Hippocampal formation (tissue), 2 donors: ENCODE data around the gene ABCG2.

Experiments used
- DNase-seq, 2 donors: peaks; one replicate each; lab custom pipeline; 2025; lab: John Stamatoyannopoulos, UW

ABCG2 gene

DNA sequence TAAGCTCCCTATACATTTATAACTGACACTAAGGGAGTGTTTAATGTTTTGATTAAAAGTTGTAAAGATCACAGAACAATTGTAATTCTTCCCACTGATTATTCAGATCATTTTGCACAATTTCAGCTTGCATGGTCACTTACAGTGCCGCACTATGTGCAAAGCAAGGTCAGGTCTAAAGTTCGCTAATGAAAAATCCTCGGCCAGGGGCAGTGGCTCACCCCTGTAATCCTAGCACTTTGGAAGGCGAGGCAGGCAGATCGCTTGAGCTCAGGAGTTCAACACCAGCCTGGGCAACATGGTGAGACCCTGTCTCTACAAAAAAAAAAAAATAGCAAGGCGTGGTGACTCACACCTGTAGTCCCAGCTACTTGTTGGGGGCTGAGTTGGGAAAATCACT, 94.0 kb downstream of the ABCG2 start:
- no peak for DNase-seq

DNA sequence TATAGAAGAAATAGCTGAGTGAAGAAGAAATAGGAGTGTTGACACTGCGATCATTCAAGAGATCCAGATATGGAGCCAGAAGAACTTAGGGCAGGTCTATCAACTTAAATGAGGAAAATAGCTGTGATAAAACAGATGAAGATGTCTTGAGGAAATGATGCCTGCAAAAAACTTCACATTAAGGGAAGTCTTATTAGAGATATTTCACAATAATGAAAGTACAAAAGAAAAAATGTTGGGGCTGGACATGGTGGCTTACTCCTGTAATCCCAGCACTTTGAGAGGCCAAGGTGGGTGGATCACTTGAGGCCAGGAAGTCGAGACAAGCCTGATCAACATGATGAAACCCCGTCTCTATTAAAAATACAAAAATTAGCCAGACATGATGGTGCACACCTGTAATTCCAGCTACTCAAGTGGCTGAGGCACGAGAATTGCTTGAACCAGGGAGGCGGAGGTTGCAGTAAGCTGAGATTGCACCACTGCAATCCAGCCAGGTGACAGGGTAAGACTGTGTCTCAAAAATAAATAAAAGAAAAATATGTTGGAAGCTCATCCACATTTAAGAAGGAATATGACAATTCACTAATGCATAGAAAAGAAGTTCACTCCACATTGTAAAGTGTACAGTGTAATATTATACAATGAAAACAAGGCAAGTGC, 94.7 kb downstream of the ABCG2 start:
- DNase-seq: no peak

DNA sequence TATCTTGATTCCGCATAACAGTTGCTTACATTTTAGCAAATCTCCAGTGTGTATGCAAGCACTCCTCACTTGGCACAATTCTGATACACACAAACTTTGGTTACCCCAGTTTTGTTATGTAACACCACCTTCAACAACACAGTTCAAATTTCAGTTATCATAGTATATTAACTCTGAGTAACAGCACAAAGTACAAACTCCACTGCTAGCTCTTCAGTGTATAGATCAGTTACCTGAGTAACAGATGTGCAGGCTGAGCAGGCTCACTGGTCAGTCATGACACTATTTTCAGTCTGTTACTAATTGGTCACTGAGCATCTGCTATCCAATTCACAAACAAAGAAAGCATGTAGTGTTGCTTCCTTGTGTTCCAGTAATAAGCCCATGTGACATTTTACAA, 95.6 kb downstream of the ABCG2 start:
- no peak for DNase-seq

DNA sequence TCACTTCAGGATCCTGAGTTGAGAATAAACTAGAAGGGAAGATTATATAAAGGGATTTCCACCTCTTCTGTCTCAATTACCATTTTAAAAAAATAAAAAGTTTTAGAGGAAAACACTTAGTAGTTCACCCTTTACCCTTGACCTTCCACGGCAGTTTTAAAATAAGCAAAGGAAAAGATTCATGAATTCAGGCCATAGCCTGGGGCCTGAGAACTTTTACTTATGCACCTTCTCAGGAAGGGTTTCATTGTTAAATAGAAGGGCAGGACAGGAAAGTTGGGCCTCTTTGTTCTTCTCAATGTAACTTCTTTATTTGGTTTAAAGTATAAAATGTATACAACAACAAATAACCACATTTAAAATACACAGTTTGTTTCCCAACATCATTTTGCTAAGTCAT, 96.1 kb downstream of the ABCG2 start:
- DNase-seq: no peak

- DNase-seq: no peak
Measured at GRCh38 chr4:88060431-88060830, 98.0 kb downstream of the ABCG2 start.

DNA sequence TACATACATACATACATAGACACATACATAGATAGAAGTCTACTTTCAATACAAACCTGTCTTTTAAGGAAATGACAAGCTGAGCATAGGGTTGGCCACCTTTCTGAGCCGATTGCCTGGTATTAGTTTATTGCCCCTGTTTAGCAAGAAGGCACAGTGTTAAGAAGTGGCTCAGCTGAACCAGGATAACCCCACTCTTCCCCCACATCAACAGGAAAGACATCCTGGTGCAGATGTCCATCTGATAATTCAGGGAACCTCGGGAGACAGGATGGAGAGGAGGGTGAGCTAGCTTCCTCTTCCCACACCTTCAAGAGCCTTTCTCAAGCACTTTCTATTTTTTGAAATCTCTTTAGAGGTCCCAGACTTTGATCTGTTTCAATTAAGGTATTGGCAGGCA, 98.7 kb downstream of the ABCG2 start:
- no peak for DNase-seq

GRCh38 chr4:88058295-88058694, 100.1 kb downstream of the ABCG2 start:
- DNase-seq: no peak

DNA sequence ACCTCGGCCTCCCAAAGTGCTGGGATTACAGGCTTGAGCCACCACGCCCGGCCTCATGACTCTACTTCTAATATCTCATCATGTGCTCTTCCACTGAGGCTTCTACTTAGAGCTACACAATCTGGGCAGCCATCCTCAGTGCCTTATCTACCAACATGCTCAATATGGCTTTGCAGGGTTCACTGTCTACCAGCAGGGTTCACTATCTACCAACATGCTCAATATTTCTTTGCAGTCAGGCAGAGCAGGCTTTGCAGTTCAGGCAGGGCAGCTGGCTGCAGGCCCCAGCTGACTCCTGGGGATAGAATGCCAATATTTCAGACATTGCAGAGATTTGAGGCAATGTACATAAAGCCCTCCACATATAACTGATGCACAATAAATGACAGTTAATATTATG, 103.5 kb downstream of the ABCG2 start:
- no peak for DNase-seq

DNA sequence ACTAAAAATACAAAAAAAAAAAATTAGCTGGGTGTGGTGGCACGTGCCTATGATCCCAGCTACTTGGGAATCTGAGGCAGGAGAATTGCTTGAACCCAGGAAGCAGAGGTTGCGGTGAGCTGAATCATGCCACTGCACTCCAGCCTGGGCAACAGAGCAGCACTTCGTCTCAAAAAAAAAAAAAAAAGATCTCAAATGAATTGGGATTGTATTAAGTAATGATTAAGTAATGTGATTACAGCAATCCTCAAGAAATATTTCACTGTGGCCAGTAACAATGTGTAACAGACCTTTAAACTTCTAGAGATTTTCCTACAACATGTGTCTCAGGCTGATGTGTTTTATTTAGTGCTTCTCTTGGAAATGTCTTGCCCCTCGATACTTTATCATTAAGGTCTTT, 104.2 kb downstream of the ABCG2 start:
- no peak for DNase-seq

GRCh38 chr4:88045021-88045420, 113.4 kb downstream of the ABCG2 start:
- no peak for DNase-seq

DNA sequence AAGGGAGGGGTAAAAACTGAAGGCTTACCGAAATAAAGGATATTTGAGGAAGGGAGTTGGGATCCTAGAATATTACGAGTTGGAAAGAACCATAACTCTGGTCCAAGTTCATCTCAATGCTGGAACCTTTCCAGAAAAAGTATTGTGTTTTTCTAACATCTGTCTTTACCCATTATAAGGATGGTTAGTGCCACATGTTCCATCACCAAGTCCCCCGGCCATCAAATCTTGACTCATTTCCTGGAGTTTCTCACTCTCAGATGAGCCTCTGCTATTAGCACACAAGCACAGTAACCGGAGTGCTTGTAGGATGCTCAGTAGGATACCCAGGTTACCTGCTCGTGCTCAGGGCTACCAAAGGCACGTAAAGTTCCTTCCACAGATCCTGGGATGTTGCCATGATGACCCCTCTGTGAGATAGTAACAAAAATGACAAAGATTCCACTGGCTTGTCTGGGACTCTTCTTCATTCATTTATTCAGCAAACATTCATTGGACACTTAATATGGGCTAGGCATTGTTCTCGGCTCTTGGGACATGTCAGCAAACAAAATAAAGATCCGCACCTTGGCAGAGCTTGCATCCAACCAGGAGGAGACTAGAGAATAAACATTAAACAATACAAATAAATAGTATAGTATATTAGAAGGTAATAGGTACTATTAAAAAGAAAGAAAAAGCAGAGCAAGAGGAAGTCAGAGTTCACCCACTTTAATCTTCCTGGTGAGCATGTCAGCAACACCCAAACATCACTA, 114.7 kb downstream of the ABCG2 start:
- DNase-seq: no peak

DNA sequence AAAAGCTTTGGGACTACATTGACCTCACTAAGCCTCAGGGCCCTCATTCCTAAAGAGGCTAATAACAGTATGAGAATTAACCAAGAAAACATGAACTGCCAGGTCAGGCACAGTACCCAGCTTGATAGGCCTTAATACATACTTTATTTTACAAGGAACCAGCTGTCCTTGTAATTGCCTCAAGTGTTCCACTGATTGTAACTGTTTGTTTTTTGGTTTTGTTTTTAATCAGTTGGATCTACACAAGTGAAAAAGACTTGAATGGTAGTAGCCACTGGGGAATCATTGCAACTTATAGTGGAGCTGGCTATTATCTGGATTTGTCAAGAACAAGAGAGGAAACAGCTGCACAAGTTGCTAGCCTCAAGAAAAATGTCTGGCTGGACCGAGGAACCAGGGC, 115.4 kb downstream of the ABCG2 start:
- no peak for DNase-seq

DNA sequence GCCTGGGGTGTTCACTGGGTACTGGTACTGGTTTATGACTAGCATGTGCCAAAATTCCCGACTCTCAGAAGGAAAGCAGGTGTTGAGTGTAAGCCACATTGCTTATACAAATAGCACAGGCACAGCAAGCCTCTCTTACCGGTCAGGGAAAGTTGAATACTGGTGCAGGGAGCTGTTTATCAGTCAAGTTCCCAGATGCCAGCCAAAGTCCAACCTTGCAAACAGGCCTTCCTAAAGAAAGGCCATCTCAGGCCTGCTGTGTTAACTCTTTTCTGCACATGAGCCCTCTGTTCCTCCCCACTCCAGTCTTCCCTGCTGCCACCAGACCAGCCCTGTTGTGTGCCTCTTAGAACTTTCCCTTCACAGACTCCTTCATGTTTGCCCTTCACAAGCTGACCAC, 116.8 kb downstream of the ABCG2 start:
- DNase-seq: no peak

DNA sequence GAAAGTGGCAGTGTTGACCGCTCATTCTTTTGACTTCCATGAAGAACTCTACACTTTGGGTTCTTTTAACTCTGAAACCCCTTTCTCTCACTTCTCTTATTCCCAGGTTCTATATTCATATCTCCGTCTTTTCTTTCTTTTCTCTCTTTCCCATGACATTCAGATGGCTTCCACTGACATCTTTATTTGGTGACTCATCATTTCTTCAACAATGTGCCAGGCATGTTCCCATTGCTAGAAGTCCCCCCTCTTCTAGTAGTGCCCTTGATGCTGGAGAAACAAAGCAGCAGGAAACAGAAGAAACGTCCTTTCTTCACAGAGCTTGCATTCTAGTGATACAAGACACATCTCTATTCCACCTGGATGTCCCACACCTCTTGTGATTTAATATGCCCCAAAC, 117.7 kb downstream of the ABCG2 start:
- DNase-seq: no peak
